Mucosa of stomach (tissue), 1 donor: ENCODE results near the gene SGSM1.
A peak's percentile ranks its signal among the peaks of the same experiment; 100 is the strongest.

Experiments
- H3K27me3 ChIP-seq: one replicate; pipeline ENCODE4 v1.7.0; 2013; ENCODE audit warnings: mild to moderate bottlenecking, low read length; ENCODE audit not compliant: control insufficient read depth, insufficient read depth
- H3K36me3 ChIP-seq: one replicate; pipeline ENCODE4 v1.7.0; 2013; ENCODE audit warnings: low read length; ENCODE audit not compliant: control insufficient read depth, insufficient read depth
- H3K4me1 ChIP-seq: one replicate; pipeline ENCODE4 v1.7.0; 2013; ENCODE audit warnings: mild to moderate bottlenecking, low read length; ENCODE audit not compliant: control insufficient read depth, insufficient read depth
- H3K4me3 ChIP-seq: one replicate; pipeline ENCODE4 v1.7.0; 2013; ENCODE audit warnings: low read length
- H3K9ac ChIP-seq: one replicate; pipeline ENCODE4 v1.7.0; 2013; ENCODE audit warnings: mild to moderate bottlenecking, low read length, moderate library complexity
- H3K9me3 ChIP-seq: one replicate; pipeline ENCODE4 v1.7.0; 2013; ENCODE audit warnings: mild to moderate bottlenecking, low read length, moderate library complexity; ENCODE audit not compliant: control insufficient read depth
- donor health status: Pancreatic carcinoma.

The SGSM1 gene

DNA sequence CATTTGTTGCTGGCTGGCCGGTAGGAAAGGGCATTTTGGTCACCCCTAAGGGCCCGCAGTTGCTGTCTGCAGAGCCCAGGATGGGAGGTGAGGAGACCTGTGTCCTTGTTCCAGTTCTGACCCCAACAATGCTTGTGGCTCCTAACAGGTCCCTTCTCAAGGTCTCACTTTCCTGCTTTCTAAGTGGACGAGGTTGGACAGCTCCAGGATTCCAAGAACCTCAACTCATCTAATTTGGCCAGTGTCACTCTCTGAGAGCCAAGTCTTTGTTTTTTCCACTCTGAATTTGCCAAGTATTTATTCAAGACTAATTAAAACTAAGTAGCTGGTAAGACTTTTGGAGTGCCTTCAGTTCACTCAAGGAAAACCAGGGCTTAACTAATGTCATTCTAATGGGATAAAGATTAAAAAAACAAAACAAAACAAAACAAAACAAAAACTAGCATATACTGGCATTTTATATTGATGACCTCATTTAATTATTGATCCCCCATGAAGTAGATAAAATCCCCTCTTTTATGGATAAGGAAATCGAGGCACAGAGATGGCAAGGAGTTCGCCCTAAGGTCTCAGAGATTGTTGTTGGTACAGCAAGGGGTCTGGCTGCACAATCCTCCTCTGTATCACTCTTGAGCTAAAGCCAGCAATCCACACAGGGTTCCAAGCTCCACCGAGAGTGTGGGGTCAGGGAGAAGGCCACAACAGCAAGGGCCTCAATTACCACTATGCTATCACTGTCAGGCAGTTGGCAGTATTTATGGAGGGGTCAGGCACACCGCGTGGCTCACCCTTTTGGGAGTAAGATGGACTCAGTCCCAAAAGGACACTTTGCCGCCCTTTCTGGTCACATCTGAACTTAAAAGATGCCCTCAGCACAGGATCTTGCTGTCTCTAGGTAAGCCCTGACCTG is 8.1 kb downstream of the SGSM1 start:
- no peaks in the 10 kb centered on the region for H3K27me3 ChIP-seq
- H3K4me3 ChIP-seq = no peak overlapping the region
- no peaks in the 10 kb centered on the region for H3K36me3 ChIP-seq
- H3K4me1 ChIP-seq = peaks cover 6% of the 10 kb centered on the region
- H3K9me3 ChIP-seq = no peaks in the 10 kb centered on the region
- no peak overlapping the region for H3K9ac ChIP-seq

DNA sequence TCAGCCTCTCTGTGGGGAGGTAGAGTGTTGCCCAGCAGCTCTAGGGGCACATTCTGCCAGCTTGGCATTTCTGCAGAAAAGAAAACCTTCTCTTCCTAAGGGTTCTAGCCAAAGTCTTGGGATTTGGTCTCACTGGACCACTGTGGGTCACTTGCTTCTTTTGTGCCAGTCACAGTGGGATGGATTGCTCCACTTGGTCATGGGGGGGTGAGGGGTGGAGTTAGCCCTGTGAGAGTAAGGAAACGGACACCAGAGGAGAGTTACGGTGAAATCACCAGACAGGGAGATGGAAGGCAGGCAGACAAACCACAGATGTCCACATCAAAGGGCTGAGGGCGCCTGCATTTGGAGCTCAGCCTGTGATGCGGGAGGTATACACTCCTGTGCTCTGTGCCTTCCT is 10.8 kb downstream of the SGSM1 start:
- Histone ChIP-seq H3K4me1 (peaks cover 16% of the 10 kb centered on the region), H3K27me3 (no peaks in the 10 kb centered on the region), H3K9me3 (no peaks in the 10 kb centered on the region), H3K4me3 (no peak overlapping the region), H3K9ac (no peak overlapping the region), H3K36me3 (no peaks in the 10 kb centered on the region)

DNA sequence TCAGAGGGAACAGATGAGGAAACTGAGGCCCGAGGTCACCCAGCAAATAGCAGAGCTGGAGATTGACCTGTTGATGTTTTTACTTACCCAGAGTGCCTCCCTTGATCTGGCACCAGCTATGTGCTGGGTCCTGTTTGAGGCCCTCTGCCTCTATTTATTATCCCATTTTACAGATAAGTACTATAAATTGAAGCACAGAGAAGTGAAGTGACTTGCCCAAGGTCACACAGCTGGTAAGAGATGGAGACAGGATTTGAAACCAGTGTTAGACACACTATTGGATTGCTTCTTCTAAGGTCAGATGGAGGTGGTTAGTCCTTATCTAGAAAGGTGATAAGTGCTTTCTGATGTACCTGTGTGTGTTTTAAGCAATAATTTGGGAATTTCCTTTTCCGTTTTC is 13.5 kb downstream of the SGSM1 start:
- no peak overlapping the region for H3K4me3 ChIP-seq
- H3K36me3 ChIP-seq = no peaks in the 10 kb centered on the region
- H3K4me1 ChIP-seq = peaks cover 33% of the 10 kb centered on the region
- H3K9me3 ChIP-seq = no peaks in the 10 kb centered on the region
- no peaks in the 10 kb centered on the region for H3K27me3 ChIP-seq
- no peak overlapping the region for H3K9ac ChIP-seq

DNA sequence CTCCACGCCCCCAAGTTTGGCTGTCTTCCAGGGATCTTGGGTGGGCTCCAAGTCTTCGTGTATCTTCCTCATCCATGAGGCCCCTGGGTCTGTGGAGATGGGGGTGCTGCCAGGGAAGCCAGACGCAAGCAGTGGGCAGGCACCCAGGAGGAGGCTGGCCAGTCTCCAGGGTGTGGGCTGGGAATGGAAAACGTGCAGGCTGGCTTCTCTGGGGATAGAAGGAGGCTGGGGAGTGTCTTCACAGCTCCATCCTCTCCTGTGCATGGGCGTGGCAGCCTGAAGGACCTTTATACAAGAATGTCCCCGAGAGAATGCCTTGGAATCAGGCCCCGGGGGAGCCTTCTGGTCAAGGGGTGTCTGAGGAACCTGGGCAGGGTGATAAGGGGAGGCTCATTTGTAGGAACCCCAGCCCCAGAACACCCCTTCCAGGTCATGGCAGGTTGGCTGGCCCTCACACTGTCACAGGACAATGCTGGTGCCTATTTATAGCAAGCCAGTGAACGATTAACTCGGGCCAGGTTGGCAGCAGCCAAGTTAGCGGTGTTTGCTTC is 14.0 kb downstream of the SGSM1 start:
- Histone ChIP-seq H3K9me3 (no peaks in the 10 kb centered on the region), H3K36me3 (no peaks in the 10 kb centered on the region), H3K27me3 (no peaks in the 10 kb centered on the region), H3K4me1 (peaks cover 38% of the 10 kb centered on the region), H3K4me3 (no peak overlapping the region), H3K9ac (no peak overlapping the region)

DNA sequence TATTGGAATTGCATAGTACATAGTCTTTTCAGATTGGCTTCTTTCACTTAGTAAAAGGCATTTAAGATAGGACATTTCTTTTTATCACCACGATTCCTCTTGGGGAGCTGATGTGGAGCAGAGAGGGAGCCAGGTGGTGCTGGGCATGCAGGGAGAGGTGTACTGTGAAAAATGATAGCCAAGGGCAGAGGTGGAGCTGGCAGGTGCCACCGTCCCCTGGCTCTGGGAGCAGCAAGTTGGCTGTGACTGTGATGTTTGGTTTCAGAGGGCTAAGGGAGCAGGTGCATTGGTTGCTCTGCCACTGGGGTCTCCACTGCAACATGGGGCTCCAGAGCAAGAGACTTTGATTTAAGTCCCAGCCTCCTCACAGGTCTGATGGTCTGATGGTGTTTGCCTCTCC is 16.5 kb downstream of the SGSM1 start:
- Histone ChIP-seq H3K36me3 (no peaks in the 10 kb centered on the region), H3K4me1 (peaks cover 57% of the 10 kb centered on the region), H3K27me3 (no peaks in the 10 kb centered on the region), H3K9me3 (no peaks in the 10 kb centered on the region), H3K4me3 (no peak overlapping the region), H3K9ac (no peak overlapping the region)

DNA sequence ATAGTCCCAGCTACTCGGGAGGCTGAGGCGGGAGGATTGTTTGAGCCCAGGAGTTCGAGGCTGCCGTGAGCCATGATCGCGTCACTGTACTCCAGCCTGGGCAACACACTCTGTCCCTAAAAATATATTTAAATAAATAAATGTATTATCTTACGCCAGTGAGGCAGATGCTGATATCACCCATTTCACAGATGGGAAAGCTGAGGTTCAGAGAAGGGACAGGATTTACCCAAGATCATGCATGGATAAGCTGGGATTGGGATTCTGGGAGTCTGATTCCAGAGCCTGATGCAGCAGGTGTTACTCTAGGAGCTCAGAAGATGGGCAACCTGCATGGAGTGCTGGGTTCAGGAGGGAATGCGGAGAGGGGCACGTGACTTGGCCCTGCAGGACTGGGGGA is 17.8 kb downstream of the SGSM1 start:
- Histone ChIP-seq H3K9ac (no peak overlapping the region), H3K27me3 (no peaks in the 10 kb centered on the region), H3K9me3 (no peaks in the 10 kb centered on the region), H3K4me1 (peaks cover 69% of the 10 kb centered on the region), H3K36me3 (no peaks in the 10 kb centered on the region), H3K4me3 (no peak overlapping the region)

DNA sequence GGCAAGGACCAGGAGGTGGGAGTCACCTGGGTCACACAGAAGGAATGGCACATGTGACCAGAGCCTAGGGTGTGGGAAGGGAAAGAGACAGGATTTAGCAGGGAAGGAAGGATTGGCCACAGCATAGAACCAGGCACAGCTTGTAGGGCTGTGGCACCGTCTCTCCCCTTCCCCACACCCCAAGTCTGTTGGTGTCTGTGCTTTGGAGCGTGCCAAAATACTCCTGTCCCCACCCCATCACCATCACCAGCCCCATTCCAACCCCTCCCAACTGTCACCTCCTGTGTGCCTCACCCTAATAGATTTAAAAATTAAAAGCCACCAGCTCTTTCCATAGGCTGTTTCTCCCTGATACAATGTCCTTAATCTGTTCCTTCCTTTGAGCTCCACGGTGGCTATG is 18.2 kb downstream of the SGSM1 start:
- H3K4me3 ChIP-seq = no peak overlapping the region
- H3K9me3 ChIP-seq = no peaks in the 10 kb centered on the region
- no peaks in the 10 kb centered on the region for H3K27me3 ChIP-seq
- no peaks in the 10 kb centered on the region for H3K36me3 ChIP-seq
- peaks cover 71% of the 10 kb centered on the region for H3K4me1 ChIP-seq
- H3K9ac ChIP-seq = no peak overlapping the region

DNA sequence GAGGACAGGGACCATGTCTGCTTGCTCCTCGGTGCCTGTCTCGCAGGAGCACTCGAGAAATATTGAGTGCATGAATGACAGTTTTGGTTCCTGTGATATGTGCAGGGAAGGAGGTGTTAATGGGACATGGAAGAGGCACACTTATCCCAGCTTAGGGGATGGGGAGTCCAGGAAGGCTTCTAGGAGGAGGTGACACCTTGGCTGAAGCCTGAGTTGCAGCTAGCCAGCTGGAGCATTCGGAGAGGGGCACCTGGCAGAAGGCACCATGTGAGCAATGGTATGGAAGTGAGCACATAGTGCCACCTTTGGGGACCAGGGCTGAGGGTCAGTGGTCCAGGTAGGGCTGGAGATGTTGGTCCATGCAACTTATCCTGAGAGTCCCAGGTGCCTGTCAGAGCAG is 18.9 kb downstream of the SGSM1 start:
- Histone ChIP-seq H3K4me3 (no peak overlapping the region), H3K9me3 (no peaks in the 10 kb centered on the region), H3K27me3 (no peaks in the 10 kb centered on the region), H3K9ac (no peak overlapping the region), H3K36me3 (no peaks in the 10 kb centered on the region), H3K4me1 (peaks cover 74% of the 10 kb centered on the region)

DNA sequence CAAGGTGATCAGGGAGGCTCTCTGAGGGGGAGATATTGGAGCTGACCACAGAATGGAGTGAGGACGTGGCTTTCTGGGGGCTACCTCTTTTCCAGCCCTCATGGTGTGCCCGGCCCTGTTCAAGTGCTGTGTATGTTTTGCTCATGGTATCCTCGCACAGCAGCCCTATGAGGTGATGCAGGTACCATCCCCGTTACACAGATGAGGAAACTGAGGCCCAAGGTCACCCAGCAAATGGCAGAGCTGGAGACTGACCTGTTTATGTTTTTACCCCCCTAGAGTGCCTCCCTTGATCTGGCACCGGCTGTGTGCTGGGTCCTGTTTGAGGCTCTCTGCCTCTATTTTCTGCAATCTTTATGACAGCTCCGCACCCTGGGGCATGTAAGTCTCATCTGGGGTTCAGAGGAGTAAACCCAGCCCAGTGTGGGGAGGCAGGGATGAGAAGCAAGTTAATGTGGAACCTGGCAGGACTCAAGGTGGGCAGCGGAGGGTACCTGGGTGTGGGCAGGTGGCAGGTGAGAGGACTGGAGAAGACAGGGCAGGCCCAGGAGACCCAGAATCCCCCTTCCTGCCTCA is 20.8 kb downstream of the SGSM1 start:
- Histone ChIP-seq H3K4me1 (peaks cover 70% of the 10 kb centered on the region), H3K27me3 (no peaks in the 10 kb centered on the region), H3K9me3 (no peaks in the 10 kb centered on the region), H3K36me3 (no peaks in the 10 kb centered on the region), H3K4me3 (no peak overlapping the region), H3K9ac (peak overlapping the region; percentile 44)

DNA sequence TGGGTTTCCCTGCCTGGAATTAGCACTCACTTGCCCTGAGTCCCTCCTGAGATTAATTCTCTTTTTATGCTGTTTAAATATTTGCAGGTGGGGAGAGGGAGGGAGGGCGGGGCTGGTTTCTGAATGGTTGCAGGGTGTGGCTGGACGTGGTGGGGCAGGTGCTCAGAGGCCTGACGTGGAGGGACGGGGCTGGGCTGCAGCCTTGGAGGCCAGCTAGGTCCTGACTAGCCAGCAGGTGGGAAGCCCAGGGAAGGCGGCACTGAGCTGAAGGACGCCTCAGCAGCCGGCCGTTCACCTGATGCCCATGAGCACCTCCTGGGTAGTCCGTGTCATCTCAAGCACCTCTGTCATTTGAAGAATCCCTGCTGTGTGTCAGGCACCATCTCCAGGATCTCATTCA is 21.3 kb downstream of the SGSM1 start:
- Histone ChIP-seq H3K27me3 (no peaks in the 10 kb centered on the region), H3K4me3 (no peak overlapping the region), H3K36me3 (no peaks in the 10 kb centered on the region), H3K9ac (peak overlapping the region; percentile 57), H3K9me3 (no peaks in the 10 kb centered on the region), H3K4me1 (peaks cover 74% of the 10 kb centered on the region)

DNA sequence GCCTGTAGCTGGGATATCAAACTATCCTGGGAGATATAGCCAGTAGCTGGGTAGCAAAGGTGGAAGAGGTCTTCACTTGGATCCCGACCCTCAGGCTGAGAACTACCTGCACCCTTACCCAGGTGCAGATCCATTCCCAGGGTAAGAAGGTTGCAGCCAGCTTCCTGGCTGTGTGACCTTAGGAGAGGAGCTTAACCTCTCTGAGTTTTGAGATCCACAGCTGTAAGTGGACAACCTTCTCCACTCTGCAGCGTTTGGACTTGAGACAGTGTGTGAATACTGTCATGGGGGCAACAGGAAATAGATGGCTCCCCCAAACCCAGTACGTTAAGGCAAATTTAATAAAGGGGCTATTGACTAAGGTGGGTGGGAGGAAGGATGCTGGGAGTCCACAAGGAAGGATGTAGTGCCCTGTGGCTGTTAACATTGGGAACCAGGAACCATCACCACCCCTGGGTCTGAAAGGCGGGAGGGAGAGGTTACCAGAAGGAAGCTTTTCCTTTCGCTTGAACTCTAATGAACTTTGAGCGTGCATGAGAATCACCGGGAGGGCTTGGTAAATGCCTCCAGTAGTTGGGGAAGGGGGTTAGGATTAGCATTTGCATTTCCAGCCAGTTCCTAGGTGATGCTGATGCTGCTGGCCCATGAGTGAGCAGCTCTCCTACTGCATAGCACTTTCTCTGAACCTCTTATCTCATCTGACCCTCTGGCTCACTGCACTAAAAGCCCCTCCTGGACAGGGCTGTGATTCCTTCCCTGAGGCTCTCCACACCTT is 24.4 kb downstream of the SGSM1 start:
- no peaks in the 10 kb centered on the region for H3K9me3 ChIP-seq
- H3K27me3 ChIP-seq = no peaks in the 10 kb centered on the region
- peaks cover 59% of the 10 kb centered on the region for H3K4me1 ChIP-seq
- no peak overlapping the region for H3K9ac ChIP-seq
- H3K36me3 ChIP-seq = no peaks in the 10 kb centered on the region
- H3K4me3 ChIP-seq = no peak overlapping the region

DNA sequence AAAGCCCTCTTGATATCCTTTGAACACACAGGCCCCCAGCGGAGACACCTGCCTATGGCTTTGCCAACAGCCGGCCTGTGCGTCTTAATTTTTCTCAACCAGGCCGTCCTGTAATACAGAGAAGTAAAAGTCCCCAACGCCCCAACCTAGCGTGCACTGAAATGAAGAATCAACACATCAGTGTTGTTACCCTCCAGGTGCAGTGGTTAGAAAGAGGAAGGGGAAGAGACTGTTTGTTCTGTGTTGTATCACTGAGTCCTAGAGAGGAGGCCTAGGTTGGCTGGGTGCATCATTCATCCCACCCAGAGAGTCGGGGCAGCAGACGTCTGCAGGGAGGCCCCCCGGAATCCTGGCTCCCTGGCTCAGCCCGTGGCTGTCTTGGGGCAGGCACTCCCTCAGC is 25.7 kb downstream of the SGSM1 start:
- Histone ChIP-seq H3K9me3 (no peaks in the 10 kb centered on the region), H3K4me3 (no peak overlapping the region), H3K9ac (no peak overlapping the region), H3K27me3 (no peaks in the 10 kb centered on the region), H3K36me3 (no peaks in the 10 kb centered on the region), H3K4me1 (peaks cover 53% of the 10 kb centered on the region)
